Ramos (cell line): ENCODE results near the gene ARHGEF38.
"Not testable (repeated sequence)": the region's sequence is repeated elsewhere in the genome, so short reads cannot be mapped to it uniquely, and the experiment has no call there.

Source experiments
- in situ Hi-C: fragments of 300-500 bp; cut with MboI; formaldehyde crosslinking; loops from one replicate; pipeline ENCODE4 v1.14.3; 2022; ENCODE audit warnings: low sequenced_read_pairs; ENCODE audit not compliant: unreplicated experiment

Gene ARHGEF38

DNA sequence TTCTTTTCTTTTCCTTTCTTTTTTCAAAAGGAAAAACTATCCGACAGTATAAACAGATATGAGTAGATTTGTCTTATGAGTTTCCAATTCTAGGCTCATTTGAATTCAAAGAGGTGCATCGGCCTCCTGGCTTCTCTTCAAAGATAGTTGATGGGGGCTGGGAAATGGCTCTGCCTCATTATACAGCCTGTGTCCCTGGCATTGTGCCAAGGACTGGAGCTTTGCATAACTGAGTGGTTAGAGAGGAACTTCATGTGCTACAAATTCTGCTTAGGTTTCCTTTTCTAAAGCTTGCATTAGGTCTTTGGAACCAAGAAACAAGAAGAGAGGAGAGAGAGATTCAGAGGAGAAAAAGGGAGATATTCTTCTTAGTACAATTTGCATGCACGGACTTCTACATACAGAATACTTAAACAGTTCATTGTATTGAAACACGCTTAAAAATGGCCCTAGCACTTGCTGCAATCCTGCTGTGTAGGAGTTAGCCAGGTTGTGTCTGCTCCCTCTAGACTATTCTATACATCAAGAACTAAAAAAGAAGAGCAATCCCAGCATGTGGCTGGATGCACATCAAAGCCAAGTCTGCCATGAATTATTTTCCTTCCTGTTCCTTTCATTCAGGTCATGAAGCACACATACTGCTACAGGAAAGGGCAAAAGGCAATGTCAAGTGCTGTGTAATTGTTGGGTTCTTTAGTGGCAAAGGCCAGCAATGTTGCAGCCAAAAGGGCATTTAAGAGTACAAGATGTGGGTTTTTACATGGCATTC, 85.2 kb downstream of the ARHGEF38 start:
- in situ Hi-C loops, result no loop called here

DNA sequence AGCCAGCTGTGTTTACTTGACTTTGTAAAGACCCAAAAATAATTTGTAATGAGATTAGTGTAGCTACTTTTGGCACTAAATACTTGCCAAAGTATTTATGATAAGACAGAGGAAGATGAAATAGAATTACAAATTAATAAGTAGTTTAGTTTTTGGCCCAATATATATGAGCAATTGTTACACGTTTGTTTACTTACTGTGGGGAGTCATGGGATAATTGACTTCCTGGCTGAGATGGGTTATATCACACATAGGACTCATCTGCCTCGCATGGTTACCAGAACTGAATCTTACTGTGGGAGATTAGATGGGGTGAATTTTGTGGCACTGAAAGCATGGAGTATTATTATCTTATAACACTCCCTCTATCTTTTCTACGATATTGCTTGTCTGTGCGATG, 89.4 kb downstream of the ARHGEF38 start:
- in situ Hi-C loops, result no loop called here

DNA sequence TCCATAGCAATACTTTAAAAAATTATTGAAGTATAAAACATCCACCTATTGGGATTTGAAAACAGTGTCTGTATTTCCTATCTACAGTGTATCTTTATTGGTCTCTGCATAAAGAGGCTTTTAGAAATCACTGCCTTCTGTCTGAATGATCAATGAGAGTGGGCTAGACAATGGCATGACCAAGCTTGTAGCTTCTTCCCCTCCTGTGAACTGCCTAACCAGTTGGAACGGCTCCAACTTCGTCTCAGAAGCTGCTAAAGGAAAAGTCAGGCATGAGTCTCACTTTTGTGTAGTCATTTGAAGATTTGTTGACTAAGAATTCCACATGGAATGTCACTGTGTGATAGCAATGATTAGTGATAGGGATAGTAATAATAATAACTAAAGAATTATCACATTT, 91.8 kb downstream of the ARHGEF38 start:
- in situ Hi-C loops, result no loop called here

- in situ Hi-C loops, result no loop called here
These were observed 93.0 kb downstream of the ARHGEF38 start for GRCh38 chr4:105645440-105645839.

- in situ Hi-C loops, result no loop called here
These were observed 97.8 kb downstream of the ARHGEF38 start for GRCh38 chr4:105650190-105650589.

DNA sequence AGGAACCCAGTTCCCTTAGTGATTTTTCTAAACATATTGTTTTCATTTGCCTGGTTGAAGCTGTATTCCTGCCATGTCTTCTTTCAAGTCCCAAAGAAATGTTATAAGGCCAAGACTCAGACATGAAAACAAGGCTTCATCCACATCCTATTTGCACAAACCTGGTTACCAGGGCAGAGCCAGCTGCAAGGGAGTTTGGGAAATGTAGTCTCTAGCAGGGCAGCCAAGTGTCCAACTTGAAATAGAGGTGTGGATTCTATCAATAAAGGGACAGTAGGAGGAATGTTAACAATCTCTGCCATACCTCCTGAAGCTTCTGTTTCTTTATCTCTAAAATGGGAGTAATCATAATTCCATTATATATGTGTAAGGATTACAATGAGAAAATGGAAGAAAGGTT, 99.5 kb downstream of the ARHGEF38 start:
- in situ Hi-C loops, result no loop called here

- in situ Hi-C loops, result no loop called here
These were observed 100.0 kb downstream of the ARHGEF38 start for GRCh38 chr4:105652286-105652888.

GRCh38 chr4:105657117-105657765, 104.8 kb downstream of the ARHGEF38 start:
- in situ Hi-C loops, result no loop called here

DNA sequence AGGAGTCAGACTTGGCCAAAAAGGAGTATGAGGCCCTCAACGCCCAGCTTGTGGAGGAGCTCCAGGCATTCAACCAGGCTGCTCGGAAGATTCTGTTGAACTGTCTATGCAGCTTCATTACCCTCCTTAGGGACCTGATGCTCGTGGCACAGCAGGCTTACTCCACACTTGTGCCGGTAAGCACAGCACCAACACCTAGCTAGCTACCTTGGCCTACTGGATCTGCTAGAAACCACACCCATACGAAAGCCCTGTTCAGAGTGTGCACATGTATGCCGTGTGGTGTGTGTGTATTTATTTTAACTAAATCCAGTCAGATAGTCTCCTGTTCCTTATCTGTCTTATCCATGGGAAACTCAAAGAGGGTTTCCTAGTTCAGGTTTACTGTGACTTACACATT, 106.8 kb downstream of the ARHGEF38 start:
- in situ Hi-C loops, result no loop called here

DNA sequence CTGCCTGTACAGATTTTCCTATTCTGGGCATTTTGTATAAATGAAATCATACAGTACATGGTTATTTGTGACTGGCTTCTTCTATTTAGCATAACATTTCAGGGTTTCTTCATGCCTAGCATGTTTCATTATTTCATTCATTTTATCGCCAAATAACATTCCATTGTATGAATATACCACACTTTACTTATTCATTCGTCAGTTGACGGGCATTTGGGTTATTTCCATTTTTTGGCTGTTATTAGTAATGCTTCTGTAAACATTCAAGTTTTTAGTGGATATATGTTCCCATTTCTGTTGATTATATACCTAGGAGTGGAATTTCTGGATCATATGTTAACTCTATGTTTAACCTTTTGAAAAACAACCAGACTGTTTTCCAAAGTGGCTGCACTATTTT, 108.6 kb downstream of the ARHGEF38 start:
- in situ Hi-C loops, result no loop called here

DNA sequence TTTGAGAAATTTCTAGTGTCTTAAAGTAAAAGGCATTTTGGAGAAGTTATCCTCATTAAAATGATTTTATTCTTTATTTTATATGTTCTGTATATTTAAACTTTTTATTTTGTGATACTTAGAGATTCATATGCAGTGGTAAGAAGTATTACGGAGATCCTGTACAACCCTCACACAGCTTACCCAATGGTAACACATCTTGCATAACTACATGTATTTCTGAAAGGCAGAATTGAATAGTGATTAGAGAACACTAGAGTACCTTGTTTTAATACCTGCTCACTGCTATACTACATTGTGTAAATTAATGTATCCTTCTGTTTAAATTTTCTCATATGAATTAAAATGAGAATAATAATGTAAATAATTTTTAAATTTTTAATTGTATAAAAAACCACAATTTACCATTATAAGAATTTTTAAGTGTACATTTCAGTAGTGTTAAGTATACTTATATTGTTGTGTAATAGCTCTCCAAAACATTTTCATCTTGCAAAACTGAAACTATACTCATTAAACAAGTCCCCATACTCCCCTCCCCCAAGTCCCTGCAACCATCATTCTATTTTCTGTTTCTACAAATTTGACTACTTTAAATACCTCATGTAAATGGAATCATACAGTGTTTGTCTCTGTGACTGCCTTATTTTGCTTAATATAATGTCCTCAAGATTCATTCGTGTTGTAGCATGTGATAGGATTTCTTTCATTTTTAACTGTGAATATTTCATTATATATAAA, 110.7 kb downstream of the ARHGEF38 start:
- in situ Hi-C loops, result no loop called here

- in situ Hi-C loops, result no loop called here
These were observed 114.3 kb downstream of the ARHGEF38 start for GRCh38 chr4:105666693-105667092.

DNA sequence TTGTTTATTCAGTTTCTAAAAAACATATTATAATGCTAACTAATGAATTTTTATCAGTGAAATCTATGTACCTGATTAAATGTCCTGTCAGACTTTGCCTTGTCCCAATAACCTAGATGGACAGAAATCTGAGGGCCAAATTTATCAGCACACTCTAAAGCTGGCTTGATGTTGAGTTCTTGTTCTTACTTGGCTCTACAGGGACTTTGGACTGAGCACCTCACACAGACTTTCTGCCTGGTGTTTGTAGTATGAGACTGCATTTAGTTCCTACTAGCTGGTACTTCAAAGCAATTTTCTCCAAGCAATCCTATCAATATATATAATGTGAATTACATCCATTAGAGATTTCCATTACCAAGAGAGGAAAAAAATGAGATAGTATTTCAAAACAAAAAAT, 118.3 kb downstream of the ARHGEF38 start:
- in situ Hi-C loops, result no loop called here

DNA sequence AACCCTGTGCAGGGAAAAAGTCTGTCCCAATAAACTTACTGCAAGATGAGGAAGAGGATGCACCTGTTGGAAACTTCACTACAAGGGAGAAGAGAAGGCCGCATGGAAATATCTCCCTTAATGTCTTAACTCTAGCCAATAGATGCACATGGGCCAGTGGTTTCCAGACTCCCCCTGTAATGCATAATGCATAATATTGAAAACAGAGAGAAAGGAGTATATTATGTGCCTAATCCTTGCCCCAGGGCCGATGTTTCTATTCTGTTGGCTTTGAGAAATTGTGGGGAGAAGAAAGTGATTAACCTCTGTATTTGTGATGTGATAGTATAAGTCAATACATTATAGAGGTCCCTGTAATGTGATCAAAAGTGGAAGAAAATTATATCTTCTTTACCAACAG, 118.9 kb downstream of the ARHGEF38 start:
- in situ Hi-C loops, result no loop called here

DNA sequence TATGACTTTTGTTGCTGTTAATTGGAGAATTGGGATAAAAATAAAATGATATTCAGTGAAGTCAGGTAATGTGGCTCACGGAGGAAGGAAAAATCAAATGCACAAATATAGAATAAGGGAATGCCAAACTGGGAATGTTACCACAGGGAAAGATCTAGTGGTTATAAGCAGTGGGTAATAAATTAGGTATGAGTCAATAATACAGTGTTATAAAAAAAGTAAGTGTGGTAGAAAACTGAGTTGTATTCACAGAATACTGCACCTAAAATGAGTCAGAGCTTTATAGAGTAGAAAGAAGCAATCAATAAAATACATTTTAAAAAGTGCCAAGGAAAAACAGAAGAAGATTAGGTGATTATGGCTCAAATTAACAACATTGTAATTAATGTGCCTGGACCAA, 121.6 kb downstream of the ARHGEF38 start:
- in situ Hi-C loops, result no loop called here

- in situ Hi-C loops, result no loop called here
These were observed 125.3 kb downstream of the ARHGEF38 start for GRCh38 chr4:105677709-105678108.

DNA sequence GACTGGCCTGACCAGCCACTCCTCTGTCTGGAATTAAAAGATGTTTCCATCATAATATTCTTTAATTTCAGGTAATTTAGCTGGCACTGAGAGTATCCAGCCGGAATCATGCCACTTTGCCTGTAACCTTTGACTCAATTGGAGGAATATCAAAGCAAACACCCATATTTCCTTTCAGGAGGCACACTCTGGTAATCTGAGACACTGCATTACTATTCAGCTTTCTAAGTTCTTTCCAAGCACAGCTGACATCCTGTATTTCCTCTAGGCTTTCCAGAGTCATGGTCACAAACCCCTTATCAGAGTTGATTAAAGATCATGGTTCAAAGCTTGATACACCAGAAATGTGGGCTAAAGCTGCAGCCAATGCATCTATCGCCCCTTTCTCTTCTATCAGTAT, 126.8 kb downstream of the ARHGEF38 start:
- in situ Hi-C loops, result no loop called here

GRCh38 chr4:105683038-105683437, 130.6 kb downstream of the ARHGEF38 start:
- in situ Hi-C loops, result no loop called here

DNA sequence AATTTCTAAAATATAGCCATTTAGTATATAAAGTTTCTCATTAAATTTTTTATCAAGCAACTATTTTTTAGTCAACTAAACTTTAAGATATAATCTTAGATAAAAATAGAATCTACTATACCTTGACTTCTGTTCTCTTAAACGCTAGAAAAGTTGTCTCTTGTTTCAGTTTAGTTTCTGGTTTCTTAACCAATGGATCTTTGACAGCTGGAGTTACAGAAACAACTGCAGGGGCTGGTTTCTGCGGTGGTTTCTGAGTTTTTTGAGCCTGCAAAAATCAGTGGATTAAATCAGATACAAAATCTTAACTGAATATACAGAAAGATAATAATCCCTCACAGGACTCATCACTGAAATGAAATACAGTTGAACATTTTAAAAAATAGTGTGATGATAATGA, 134.2 kb downstream of the ARHGEF38 start:
- in situ Hi-C loops, result no loop called here

DNA sequence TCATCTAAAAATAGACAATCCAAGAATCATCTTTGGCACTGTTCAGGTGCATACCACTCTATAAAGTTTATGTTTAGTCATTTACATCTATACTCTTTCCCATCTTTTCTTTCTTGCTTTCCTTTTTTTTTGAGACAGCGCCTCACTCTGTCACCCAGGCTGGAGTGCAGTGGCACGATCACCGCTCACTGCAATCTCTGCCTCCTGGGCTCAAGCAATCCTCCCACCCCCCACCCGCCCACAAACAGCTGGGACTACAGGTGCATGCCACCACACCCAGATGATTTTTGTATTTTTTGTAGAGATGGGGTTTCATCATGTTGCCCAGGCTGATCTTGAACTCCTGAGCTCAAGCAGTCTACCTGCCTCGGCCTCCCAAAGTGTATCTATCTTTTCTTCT, 142.4 kb downstream of the ARHGEF38 start:
- in situ Hi-C loops, result not testable (repeated sequence)

- in situ Hi-C loops, result not testable (repeated sequence)
These were observed 143.4 kb downstream of the ARHGEF38 start for GRCh38 chr4:105695832-105696231.
